Psoas muscle (tissue), 8 donors: ENCODE data around the gene KCNH6. TPM values are rescaled to one million over a fixed set of nuclear protein-coding genes. Genes with fewer than 3 reads are reported as not detected.

Experiments used
- ATAC-seq, 4 donors: fragments of 200-7000 bp; cut with Tn5 transposase; one replicate each; pipeline ENCODE4 v1.9.1; 2020; ENCODE audit warnings: moderate library complexity in 3 of 4, mild to moderate bottlenecking in 2 of 4
- DNase-seq, 2 donors: peaks; one replicate each; pipeline ENCODE4 v3.0.0-alpha.2; 2020
- H3K27ac ChIP-seq: fragments of 200-600 bp; one replicate; pipeline ENCODE4 v1.8.0; 2022
- H3K27me3 ChIP-seq, 3 donors: fragments of 200-600 bp in 1 of 3; one replicate each; pipeline versions ENCODE4 v1.6.1 to v1.8.0; 2013 to 2022; ENCODE audit warnings: low read length in 2 of 3, mild to moderate bottlenecking in 2 of 3, moderate library complexity in 1 of 3; ENCODE audit not compliant: insufficient read depth in 3 of 3
- H3K36me3 ChIP-seq, 2 donors: fragments of 200-600 bp in 1 of 2; one replicate each; pipeline versions ENCODE4 v1.6.1 to v1.8.0; 2013 to 2022; ENCODE audit warnings: low read depth in 1 of 2, mild to moderate bottlenecking in 1 of 2, moderate library complexity in 1 of 2; ENCODE audit not compliant: insufficient read depth in 1 of 2
- H3K4me1 ChIP-seq: fragments of 200-600 bp; one replicate; pipeline ENCODE4 v1.8.0; 2022
- H3K4me3 ChIP-seq: fragments of 200-600 bp; one replicate; pipeline ENCODE4 v1.8.0; 2022; ENCODE audit warnings: mild to moderate bottlenecking
- H3K9me3 ChIP-seq: fragments of 200-600 bp; one replicate; pipeline ENCODE4 v1.8.0; 2022
- WGBS, 3 donors: extraction: QIAGEN DNeasy Blood & Tissue Kit; methylation state at CpG; one replicate each; pipeline versions ENCODE4 v1.1.6 to v1.1.7; 2013; 5-methylcytosine and 5-hydroxymethylcytosine counted together
- intact Hi-C, 2 donors: fragments of 100-400 bp; cut with DNase I; formaldehyde crosslinking; loops; one replicate each; pipeline versions ENCODE4 v1.11.0 to v1.14.2; 2022
- polyA plus RNA-seq, 3 donors: library from polyadenylated mRNA; stranded (reverse); fragments of 200-250 nt; gene quantifications; one replicate each; pipeline ENCODE4 v1.2.3, GENCODE V29; 2013
- total RNA-seq, 4 donors: library from RNA; stranded (reverse); fragmentation: NEBNext Ultra II Directional in 2 of 4; extraction: Animal tissue kit (Norgen Biotek cat#: 25700) in 2 of 4; gene quantifications; one replicate each; pipeline versions ENCODE4 v1.2.1 to v1.2.4, GENCODE V29; 2021 to 2023
- TF ChIP-seq, protein P1 (sequence below): fragments of 200-600 bp; IDR thresholded peaks from one replicate; pipeline ENCODE4 v1.8.0; 2022; ENCODE audit warnings: antibody characterized with exemption
- donor health status: healthy with polysubstance abuse.
- donor health status: DM: no; HTN: no; CAD: no; lungs with moderate emphysema.
- donor health status: Bipolar disorder and iron deficiency.
- donor health status: healthy.
- donor health status: DM: yes; HTN: yes; CAD: no.
- donor health status: DM: no; HTN: no; CAD: no.
- donor health status: DM: no; HTN: no; CAD: no.
- donor health status: DM: yes; HTN: yes; CAD: no.

The KCNH6 gene
- total and polyA plus RNA-seq, 7 donors = not detected

DNA sequence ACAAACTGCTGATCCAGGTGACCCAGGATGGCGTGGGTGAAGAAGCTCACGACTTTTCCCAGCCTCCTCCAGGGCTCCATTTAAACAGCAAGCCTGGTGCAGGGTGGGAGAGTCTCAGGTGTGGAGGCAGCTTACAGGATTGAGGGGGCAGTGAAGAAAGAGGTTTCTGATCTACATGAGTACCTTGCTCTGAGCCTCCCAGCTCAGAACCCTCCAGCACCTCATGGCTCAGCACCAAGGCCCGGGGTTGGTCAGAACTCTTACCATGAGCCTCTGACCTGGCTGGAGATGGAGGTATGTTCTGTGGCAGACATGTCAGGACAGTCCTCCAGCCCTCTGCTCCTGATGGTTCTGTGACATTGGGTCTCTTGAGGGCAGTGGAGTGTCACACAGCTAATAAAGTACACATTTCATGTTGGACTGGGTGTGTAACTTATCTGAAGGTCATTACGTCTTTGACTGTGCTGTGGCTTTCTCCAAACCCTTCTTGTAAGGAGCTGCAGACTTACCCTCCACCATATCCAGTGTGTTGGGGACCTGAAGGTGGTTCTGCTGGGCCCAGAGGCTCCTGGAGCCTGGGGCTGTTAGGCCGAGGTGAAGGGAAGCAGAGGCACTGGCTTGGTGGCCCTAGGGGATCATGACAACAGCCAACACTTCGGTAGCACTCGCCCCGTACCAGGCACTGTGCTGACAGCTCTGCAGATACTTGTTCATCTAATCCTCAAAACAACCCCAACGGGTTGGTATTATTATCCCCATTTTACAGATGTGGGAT lies 23.3 kb downstream of the KCNH6 start:
- no peaks in the 10 kb centered on the region for H3K9me3 ChIP-seq
- peaks cover 10% of the 10 kb centered on the region for H3K4me1 ChIP-seq
- H3K27me3 ChIP-seq = no peaks in the 10 kb centered on the region
- no peak for DNase-seq
- WGBS, 3 donors = 86 to 90% (median 88%) methylated on average over 9 of the region's 9 CpGs
- ATAC-seq = no peak
- intact Hi-C loops = no loop called here
- no peak overlapping the region for H3K4me3 ChIP-seq
- no peak overlapping the region for H3K27ac ChIP-seq
- no peaks in the 10 kb centered on the region for H3K36me3 ChIP-seq
- TF ChIP-seq, protein P1, sequence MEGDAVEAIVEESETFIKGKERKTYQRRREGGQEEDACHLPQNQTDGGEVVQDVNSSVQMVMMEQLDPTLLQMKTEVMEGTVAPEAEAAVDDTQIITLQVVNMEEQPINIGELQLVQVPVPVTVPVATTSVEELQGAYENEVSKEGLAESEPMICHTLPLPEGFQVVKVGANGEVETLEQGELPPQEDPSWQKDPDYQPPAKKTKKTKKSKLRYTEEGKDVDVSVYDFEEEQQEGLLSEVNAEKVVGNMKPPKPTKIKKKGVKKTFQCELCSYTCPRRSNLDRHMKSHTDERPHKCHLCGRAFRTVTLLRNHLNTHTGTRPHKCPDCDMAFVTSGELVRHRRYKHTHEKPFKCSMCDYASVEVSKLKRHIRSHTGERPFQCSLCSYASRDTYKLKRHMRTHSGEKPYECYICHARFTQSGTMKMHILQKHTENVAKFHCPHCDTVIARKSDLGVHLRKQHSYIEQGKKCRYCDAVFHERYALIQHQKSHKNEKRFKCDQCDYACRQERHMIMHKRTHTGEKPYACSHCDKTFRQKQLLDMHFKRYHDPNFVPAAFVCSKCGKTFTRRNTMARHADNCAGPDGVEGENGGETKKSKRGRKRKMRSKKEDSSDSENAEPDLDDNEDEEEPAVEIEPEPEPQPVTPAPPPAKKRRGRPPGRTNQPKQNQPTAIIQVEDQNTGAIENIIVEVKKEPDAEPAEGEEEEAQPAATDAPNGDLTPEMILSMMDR = no peak

DNA sequence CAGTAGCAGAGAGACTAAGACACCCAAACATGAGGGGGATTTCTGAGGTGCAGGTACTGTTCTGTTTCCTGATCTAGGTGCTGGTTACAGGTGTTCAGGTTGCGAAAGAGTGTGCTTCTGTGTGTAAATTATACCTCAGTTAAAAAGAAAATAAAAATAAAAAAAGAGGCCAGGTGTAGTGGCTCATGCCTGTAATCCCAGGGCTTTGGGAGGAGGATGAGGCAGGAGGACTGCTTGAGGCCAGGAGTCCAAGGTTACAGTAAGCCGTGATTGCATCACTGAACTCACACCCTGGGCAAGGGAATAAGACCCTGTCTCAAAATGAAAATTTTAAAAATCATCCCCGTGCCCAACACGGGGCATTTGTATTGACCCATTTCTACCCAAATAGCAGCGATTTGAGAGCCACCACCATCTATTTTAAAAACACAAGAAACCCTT lies 23.9 kb downstream of the KCNH6 start:
- 68 to 74% (median 72%) methylated on average over 5 of the region's 5 CpGs for WGBS, 3 donors
- intact Hi-C loops = no loop called here
- ATAC-seq = no peak

DNA sequence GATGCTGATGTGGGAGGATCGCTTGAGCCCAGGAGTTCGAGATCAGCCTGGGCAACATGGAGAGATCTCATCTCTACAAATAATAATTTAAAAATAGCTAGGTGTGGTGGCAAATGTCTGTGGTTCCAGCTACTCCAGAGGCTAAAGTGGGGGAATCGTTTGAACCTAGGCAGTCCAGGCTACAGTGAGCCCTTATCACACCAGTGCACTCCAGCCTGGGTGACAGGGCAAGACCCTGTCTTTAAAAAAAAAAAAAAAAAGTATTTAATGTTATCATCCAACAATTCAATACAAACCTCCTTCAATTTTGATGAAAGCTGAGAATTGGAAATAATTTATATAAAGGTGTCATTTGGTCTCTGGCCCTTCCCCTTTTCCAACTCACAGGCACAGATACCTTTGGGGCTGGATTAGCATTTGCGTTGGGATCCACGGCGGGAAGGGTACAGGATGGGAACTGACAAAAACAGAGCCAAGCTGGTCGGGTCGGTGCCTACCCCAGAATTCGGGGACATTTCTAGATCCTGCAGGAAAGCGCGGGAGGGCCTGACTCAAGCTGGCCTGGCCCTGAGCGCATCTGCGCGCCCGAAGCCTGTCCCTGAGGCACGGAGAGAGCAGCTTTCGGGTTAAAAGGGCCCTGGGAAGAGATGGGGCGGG lies 26.3 kb downstream of the KCNH6 start:
- TF ChIP-seq, protein P1 = no peak
- Histone ChIP-seq H3K27me3 (no peaks in the 10 kb centered on the region), H3K9me3 (no peaks in the 10 kb centered on the region), H3K4me1 (peaks cover 35% of the 10 kb centered on the region), H3K36me3 (no peaks in the 10 kb centered on the region), H3K27ac (peak overlapping the region; percentile 92), H3K4me3 (peak overlapping the region; percentile 94)
- 14 to 15% (median 14%) methylated on average over 18 of the region's 18 CpGs for WGBS, 3 donors
- ATAC-seq = peak in 1 of 4 donors; percentile 22
- no peak for DNase-seq
- intact Hi-C loops = no loop called here

More for the DNA sequence above, 23.9 kb downstream of the KCNH6 start:
- H3K4me1 ChIP-seq = peaks cover 13% of the 10 kb centered on the region
- no peak for DNase-seq
- H3K4me3 ChIP-seq = no peak overlapping the region
- no peak overlapping the region for H3K27ac ChIP-seq
- no peaks in the 10 kb centered on the region for H3K27me3 ChIP-seq
- no peaks in the 10 kb centered on the region for H3K36me3 ChIP-seq
- no peaks in the 10 kb centered on the region for H3K9me3 ChIP-seq
- TF ChIP-seq, protein P1 = no peak

DNA sequence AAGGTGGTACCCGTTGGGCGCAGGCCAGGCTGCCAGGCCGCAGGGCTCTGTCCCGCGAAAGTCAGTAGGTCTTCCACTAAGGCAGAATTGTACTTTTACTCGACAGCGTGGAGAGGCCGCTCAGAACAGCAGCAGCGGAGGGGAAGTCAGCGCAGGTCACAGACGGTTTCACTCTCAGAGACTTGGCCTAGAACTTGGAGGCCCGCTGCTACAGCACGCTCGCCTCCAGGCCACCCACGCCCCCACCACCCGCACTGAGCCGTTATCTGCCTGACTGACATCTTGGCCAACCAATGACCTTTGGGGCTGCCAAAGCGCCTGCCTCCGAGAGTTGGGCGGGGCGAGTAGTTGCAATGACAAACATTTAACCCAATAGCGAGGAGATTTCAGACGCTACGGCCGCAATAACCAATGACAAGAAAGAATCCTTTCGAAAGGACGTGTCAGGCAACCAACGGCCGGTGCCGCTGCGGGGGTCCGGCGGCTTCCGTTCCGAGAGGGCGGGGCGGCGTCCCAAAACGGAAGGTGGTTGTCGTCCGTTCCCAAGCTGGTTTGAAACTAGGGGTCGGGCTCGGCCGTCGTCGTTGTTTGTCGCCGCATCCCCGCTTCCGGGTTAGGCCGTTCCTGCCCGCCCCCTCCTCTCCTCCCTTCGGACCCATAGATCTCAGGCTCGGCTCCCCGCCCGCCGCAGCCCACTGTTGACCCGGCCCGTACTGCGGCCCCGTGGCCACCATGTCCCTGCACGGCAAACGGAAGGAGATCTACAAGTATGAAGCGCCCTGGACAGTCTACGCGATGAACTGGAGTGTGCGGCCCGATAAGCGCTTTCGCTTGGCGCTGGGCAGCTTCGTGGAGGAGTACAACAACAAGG lies 27.0 kb downstream of the KCNH6 start, which contains the start of gene DCAF7:
Gene DCAF7, plus strand, starts transcription at position 532 of the 871 bp plus-strand sequence. Its CDS starts 201 bp downstream, at position 733.
- peaks cover 42% of the 10 kb centered on the region for H3K4me1 ChIP-seq
- no peaks in the 10 kb centered on the region for H3K9me3 ChIP-seq
- intact Hi-C loops = loop anchor here in 1 of 2 donors (5.0 kb wide), 1 partner anchor 47 kb away; no protein-coding TSS in a partner anchor
- 0% methylated on average over 62 to 72 of the region's 72 CpGs for WGBS, 3 donors
- peak; percentile 97 to 99 (median 98) for ATAC-seq
- no peaks in the 10 kb centered on the region for H3K36me3 ChIP-seq
- H3K27ac ChIP-seq = peak within 1 kb of the TSS; percentile 93
- peak; percentile 99 to 100 for DNase-seq
- no peaks in the 10 kb centered on the region for H3K27me3 ChIP-seq
- peak within 1 kb of the TSS; percentile 94 for H3K4me3 ChIP-seq
- TF ChIP-seq, protein P1 = no peak
